DMS114 treated with DMSO at 0.1 percent for 48 hours (cell line): ENCODE data around the gene MIS12.

Experiments
- DNase-seq: peaks from one replicate; lab custom pipeline; 2025; ENCODE audit not compliant: unreplicated experiment; lab: John Stamatoyannopoulos, UW

MIS12 gene

DNA sequence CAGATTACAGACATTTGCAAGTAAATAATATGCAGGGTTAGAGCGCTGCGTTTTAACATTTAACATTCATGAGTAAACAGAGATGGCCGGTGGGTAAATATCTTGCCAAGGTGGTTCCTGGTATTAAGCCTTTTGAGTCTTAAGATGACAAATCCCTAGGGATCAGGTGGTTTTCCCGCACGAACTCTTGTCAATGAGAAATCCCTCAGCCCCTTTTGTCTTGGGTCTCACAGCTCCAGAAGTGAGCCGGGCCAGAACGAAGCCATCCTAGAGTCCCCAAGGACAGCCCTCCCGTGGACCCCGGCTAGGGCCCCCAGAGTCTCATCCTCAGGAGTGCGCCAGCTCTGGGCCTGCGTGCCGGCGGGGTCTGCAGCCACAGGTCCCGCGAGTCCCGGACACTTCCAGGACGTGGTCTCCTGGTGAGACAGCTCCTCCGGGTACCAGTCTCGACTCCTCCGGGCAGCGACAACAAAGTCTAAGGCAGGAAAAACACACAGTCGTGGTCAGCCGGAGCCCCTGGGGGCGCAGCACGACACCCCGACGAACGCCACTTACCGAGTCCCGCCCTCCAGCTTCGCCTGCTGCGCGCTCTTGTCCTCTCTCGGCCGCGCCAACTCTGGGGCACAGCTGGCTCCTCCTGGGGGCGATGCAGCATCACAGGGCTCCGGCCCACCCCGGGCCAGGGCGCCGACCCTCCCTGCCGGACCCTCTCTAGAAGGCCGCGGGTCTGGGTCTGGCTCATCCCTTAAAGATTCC lies 13.3 kb downstream of the MIS12 start:
- peak; percentile 22 for DNase-seq

DNA sequence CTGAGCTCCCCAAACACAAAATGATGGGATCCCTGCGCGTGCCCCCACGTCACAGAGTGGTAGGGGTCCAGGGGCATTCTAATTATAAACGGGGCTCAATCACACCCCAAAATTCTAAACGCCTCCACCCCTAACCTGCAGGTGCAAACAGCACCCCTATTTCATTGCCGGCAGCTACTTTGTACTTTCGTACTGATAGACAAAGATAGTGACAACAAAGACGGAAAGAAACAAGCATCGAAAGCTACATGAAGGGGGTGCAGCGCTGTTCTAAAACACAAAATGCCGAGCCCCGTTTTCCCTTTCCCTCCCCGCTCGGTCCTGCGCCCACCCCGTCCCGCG lies 13.9 kb downstream of the MIS12 start:
- no peak for DNase-seq

DNA sequence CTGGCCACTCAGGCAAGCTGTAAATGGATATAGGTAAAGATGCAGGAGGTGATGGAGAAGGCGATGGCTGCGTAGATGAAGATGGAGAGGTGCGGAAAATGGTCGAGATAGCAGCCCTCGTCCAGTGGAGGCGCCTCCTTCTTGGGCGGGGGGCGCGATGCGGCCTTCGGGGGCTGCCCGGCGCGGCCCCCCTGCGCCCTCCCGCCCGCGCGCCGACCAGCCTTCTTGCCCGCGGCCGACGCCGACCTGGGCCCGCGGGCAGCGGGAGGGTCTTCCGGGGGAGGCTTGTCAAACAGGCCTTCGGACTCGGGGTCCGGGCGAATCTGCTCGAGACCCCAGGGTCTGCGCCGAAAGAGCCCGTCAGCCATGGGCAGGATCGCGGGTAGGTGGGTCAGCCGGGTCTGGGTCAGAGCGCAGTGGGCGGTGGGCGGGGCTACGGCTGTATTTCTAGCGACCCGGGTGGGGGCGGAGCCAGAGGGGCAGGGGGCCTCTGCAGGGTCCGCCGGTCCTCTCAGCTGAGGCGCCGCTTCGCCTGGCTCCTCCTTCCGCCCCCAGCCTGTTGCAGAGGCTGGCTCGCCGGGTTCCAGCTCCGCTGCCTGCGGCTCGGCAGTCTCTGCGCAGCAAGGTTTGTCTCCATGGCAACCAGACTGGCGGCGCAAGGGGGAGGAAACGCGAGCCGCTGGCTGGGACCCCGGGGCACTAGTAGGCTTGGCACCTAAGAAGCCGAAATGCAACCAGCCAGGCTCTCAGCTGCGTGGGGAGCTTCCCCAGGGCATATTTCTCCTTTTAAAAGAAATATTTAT lies 14.4 kb downstream of the MIS12 start:
- DNase-seq = peak; percentile 27

DNA sequence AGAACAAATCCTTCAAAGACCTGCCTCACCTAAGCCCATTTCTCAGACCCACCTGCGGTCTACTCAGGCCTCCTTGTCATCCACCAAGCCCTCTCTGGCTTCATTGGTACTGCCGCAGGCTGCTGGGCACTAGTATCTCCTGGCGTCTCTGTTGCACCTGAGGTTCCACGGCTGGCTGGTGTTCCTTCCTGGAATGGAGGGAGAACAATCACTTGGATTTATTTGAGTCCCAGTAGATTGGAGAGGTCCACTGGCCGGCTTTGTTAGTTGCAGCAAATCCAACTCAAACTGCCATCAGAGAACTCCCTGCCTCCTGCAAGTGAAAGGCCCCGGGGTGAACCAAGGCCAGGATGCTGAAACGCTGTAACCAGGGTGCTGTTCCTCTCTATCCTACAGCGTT lies 15.3 kb downstream of the MIS12 start:
- DNase-seq = no peak

DNA sequence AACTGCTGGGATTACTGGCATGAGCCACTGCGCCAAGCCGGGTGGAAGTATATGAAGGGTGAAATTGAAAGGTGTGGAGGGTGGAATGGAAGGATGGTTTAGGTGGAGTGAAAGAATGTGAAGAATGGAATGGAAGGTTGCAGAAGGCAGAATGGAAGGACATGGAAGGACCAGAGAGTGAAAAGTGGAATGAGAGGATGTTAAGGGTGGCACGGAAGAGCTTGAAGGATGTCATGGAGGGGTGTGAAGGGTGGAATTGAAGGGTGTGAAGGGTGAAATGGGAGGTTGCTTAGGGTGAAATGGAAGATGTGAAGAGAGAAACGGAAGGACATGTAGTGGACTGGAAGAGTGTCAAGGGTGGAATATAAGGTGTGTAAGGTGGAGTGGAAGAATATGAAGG lies 16.2 kb downstream of the MIS12 start:
- DNase-seq = no peak

DNA sequence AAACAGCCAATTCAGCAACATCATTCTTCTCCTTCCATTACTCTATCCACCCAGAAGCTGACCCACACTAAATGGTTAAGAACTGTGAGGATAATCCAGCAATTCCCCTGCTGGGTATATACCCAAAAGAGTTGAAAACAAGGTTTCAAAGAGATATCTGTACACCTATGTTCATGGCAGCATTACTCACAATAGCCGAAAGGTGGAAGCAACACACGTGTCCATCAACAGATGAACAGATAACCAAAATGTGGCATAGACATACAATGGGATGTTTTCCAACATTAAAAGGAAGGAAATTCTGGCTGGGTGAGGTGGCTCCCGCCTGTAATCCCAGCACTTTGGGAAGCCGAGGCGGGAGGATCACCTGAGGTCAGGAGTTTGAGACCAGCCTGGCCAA lies 19.9 kb downstream of the MIS12 start:
- DNase-seq = no peak

DNA sequence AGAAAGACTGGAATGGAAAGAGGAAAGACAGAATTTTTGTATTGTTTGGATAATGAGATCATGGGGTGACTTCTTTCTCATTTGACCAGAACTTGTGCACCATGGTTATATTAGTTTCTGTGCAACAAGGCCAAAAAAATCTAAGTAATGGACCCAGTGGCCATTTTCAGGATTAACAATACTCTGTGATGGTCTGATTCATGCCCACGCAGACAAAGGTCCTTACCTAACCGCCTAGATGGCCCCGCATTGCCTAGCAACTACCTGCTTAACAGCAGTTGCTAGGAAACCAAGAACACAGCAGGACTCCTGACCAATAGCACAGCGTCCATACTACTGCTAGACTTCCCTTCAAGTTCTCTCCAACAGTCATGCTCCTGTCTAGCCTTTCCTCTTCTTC lies 22.4 kb downstream of the MIS12 start:
- DNase-seq = no peak

DNA sequence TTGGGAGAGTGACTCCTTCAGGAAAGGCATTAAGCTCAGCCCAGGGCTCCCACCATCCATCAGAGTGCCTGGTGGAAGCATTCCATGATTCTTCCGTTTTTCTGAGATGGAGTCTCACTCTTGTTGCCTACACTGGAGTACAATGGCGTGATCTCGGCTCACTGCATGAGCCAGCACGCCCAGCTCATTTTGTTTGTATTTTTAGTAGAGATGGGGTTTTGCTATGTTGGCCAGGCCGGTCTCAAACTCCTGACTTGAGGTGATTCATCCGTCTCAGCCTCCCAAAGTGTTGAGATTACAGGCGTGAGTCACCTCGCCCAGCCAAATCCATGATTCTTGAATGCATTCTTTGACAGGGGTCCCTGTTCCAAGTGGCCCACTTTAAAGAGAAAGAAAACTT lies 23.1 kb downstream of the MIS12 start:
- no peak for DNase-seq

DNA sequence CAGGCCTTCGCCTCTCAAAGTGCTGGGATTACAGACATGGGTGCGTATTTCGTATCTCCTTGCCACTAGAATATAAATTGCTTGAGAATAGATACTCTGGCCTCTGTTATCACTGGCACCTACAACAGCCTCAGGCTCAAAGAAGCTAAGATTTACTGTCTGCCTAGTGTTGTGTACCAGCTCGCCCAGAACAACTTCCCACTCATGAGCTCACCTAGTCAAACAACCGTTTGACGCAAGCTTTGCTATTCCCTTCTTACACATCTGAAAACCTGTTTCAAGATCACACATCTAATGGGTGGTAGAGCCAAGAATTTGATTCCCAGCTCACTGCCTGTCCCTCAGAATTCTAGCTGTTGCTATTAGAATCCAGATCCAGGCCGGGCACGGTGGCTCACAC lies 24.4 kb downstream of the MIS12 start:
- DNase-seq = no peak

DNA sequence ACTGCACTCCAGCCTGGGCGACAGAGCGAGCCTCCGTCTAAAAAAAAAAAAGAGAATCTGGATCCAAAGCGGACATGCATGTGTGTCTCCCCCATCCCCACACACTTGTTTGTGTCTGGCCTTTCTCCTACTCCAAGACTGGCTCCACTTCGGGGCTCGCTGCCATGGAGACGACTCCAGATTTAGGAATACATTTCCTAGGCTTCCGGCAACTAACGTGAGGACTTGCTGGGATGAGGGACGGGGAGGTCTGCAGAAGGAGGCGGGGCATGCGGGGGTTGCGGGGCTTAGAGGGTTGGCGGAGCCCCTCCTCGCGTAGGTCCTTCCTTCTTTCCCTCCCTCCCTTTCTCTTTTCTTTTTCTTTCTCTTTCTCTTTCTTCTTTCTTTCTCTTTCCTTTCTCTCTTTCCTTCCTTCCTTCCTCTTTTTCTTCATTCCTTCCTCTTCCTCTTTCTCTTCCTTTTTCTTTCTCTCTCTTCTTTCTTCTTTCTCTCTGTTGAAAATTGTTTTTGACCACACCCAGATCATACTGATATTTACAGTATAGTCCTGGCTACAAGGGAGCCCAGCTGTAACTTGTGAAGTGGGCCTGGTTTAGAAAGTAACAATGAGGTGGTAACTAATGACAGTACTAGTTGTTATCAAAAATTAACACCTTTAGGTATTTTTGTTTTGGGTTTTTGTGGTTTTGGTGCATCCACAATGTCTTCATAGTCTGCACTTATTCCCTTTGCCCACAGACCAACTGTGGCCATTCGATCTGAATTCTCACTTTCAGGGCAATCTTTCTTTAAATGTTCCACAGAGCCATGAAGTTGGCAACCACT lies 25.2 kb downstream of the MIS12 start:
- DNase-seq = no peak

DNA sequence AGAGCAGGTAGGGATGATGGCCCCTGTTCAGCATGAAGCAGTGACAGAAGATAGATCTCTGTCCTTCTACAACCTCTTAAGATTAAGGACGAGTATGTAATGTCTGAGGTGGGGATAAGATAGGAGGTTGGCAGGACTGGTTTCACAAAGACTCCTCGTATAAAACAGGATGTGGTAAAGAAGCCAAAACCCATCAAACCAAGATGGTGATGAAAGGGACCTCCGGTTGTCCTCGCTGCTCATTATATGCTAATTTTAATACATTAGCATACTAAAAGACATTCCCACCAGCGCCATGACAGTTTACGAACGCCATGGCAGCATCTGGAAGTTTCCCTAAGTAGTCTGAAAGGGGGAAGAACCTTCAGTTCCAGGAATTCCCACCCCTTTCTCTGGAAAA lies 27.3 kb downstream of the MIS12 start:
- no peak for DNase-seq

DNA sequence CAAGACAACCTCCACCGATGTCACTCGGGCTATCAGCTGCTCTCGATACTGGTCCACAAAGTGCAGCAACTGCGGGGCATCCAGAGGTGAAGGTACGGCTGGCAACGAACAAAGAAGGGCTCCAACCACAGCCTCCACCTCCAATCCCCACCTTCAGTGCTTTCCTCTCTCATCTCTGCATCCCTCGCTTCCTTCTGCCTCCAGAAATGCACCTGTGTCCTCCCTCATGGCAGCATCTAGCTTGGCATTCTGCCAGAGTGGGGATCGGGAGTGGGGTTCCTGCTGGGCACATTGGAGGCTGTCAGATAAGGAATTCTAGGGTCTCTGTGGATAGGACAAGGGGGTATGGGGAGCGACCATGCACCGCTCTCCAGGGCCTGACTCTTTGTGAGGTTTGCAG lies 28.6 kb downstream of the MIS12 start:
- DNase-seq = no peak

DNA sequence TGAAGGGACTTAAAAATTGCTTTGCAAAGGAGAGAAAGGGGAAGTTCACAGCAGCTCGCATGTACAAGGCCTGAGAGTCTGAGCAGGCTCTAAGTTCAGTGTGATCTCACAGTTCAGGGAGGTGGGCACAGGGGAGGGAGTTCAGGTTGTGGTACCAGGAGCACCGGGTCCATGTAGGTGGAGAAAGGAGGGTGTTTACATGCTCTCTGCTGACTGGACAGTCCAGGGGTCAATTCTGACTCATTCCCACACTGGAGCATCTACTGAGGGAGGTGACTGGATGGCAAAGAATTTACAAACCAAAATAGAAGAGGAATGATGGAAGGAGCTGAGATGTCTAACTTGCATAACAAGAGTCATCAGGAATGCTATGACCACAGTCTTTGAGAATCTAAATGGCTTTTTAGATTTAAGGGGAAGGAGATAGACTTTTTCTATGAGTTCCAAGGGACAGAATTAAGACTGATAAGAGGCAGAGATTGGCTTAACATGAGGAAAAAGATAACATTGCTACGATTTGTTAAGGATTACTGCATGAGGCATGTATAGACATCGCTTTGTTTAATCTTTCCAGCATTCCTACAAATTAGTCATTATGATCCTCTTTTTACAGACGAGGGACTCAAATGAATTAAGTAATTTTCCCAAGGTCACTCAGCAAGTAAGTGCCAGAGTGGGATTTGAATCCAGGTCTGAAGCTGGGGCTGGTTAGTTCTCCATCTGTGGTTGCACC lies 29.9 kb downstream of the MIS12 start:
- no peak for DNase-seq

DNA sequence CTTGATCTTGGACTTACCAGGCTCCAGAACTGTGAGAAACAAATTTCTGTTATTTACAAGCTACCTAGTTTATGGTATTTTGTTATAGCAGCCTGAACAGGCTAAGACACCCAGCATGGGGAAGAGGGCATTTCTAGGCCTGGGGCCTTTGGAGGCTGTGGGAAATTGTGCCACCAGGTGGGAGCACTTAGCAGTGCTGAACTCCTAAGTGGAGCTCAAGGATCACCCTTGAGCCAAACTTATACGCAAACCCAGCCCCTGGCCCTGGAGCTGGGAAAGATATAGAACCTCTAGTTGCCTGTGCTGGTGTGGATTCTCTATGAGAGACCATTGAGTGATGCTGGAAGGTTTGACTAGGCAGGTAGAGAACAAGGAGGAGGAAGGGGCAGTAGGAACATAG lies 36.1 kb downstream of the MIS12 start:
- DNase-seq = no peak

DNA sequence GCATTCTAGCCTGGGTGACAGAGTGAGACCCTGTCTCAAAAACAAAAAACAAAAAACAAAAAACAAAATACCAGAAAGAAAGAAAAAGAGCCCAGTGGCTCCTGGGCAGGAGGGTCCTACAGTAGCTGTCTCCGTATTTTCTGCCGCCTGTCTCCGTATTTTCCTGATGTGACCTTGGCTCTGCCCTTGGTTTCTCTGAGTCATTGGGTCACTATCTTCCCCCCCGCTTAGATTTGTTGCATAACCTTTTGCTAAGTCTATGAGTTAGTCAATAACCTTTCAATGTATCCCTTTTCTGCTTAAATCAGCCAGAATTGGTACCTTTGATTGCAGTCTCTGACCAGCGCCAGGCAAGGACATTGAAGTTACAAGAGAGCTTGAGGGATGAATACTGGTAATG lies 36.9 kb downstream of the MIS12 start:
- DNase-seq = no peak

DNA sequence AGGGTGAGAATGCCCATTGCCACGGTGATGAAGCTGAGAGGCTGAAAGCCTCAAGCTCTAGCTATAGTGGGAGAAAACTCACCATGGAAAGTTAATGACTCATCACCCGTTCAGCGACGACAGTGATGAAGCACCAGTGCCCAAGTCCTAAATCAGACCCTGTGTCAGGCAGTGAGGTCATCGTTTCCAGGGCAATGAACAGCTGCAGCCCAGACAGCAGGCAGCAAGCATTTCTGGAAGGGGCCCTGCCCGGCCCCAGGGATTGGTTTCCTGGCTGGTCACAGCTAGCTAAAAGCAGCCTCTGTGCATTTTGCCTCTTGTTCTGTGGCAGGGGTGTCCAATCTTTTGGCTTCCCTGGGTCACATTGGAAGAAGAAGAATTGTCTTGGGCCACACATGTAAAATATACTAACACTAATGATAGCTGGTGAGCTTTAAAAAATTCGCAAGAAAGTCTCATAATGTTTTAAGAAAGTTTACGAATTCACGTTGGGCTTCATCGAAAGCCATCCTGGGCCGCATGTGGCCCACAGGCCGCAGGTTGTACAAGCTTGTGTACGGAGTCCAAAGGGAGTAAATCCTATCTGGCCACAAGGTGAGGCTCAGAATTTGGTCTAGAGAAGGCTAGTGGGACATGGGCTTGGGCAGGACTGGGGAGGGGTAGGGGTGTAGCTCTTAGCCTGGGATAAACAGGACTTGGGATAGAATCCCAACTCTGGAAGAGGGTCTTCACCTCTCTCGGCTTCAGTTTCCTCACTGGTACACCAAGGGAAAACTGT lies 40.6 kb downstream of the MIS12 start:
- no peak for DNase-seq

DNA sequence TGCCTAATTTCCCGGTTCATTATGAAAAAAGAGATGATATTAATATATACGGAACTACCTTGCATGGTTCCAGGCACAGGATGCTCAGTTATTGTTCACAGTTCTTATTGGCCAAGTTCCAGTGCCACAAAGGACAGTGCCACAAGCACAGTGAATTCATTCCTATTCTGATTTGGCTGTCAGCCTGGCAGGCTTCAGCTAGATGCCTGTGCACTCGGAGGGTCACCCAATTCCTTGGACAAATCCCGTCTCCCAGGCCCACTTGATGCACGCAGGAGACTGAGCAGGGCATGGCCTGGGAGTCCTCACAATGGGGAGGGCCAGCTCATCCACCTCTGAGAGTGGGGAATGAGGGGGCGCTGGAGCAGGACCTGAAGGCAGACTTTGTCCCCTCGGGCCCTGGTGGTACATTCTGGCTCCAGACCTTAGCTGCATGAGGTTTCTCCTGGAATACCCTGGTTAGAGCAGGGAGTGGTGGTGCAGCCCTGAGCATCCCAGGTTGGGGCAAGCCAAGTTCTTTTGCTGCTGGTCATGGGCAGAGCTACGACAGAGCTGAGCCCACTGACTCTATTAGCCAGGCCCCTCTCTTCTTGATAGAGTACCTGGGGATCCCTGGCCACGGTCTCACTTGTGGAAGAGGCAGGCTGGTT lies 41.4 kb downstream of the MIS12 start:
- DNase-seq = no peak

DNA sequence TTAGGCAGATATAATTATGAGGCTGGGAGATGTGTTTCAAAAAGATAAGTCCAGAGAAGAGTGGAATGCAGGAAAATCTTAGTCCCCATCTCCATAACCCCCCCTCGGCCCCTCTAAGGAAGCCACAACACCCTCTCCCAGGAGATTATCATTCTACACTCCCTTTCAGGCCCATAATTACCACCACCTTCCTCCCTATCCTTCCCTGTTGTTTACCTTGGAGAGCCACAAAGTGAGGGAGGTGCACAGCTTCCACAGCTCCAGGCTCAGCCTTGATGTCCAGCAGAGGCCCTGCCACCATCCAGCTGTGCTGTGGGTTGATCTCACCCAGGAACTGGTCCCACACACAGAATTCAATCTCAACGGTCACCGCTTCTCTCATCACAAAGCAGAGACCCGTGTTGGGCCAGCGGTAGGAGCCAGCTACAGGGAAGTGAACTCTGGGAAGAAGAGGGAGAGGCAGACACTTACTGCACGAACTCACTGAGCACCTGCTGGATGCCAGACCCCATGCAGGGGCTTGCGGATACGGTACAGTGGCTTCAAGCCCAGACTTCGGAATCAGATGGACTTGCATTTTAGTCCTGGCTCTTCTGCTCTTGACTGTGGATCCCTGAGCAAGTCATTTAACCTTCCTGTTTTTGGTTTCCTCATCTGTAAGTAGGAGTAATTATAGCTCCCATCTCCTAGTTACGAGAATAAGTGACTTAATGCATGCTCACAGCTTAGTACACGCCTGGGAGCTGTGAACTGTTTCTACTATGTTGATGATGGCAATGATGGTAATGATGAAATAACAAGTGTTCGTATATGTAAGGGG lies 44.1 kb downstream of the MIS12 start:
- DNase-seq = no peak

DNA sequence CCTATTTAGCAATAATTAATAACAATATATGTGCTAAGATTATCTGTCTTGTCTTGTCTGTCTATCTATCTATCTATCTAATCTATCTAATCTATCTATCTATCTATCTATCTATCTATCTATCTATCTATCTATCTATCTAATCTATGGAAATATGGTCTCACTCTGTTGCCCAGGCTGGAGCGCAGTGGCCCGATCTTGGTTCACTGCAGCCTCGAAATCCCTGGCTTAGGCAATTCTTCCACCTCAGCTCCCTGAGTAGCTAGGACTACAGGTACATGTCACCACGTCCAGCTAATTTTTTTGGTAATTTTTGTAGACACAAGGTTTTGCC lies 44.7 kb downstream of the MIS12 start:
- DNase-seq = no peak
